ENCODE results near the gene GNB1L.

The GNB1L gene

DNA sequence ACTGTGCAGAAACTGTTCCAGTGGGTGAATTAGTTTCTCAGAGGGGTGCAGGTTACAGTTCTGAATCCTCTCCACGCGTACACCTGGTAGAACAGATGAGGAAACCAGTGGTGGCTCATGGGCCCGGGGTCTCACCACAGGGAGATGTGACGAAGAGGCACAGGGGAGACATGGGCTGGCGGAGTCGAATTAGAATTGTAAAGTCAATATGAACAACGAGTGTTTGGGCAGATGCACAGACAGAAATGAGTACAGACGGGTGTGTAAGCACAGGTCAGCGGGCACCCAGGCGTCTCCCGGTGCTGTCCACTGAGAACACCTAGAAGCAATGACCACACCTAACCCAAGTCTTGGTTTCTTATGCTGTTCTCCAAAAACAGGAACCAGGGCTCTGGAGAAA is 41.8 kb downstream of the GNB1L start:
- Histone ChIP-seq H3K4me3 (ENCODE audit: low read length) (no peak overlapping the region), H3K27me3 (ENCODE audit: control insufficient read depth, insufficient read depth, low read length) (no peaks in the 10 kb centered on the region), H3K9me3 (replicated peaks; ENCODE audit: low read length) (no peaks in the 10 kb centered on the region), H3K4me1 (ENCODE audit: control insufficient read depth, insufficient read depth, low read length) (peaks cover 8% of the 10 kb centered on the region), H3K36me3 (ENCODE audit: insufficient read depth, low read length) (no peaks in the 10 kb centered on the region), H3K4me2 (ENCODE audit: low read length) (no peak overlapping the region), H3K9ac (ENCODE audit: low read depth, low read length) (no peak overlapping the region)

DNA sequence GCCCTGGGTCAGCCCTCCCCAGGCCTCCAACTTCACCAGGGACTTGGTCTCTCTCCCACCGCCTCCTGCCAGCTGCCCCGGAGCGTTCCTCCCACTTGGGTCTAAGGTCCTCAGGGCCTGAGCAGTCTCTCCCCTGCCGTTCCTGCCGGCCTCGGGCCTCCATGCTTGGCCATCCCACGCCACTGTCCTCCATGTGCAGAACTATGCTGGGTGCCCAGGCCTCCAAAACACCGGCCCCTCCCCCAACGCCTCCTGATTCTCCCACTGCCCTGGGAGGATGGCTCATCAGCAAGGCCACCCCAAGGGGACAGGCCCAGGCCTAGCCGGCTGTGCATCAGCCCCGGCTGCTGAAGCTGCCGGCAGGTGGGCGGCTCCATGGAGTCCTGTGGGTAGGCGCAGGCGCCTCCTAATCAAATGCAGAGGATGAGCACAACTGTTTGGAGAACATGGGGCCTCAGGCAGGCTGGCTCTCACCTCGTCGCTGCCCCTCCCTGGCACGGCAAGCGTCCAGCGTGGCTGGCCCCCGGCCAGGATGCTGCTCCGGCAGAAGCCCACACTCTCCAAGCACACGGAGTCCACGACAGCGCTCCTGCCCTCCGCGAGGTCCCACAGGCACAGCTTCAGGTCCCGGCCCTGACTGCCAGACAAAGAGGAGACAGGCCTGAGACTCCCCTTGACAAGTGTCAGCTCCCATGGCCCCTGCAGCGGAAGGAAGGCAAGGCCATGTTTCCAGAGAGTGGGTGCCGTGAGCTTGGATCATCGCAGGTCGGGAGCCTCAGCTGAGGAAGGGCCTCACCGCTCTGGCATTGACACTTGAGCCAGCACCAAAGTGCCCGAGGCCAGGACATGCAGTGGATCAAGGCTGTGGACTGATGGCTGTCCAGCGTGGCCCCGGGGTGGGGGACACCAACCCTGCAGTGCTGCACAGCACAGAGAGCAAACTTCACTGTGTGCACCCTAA is 42.6 kb downstream of the GNB1L start:
- H3K27me3 ChIP-seq (ENCODE audit: control insufficient read depth, insufficient read depth, low read length), result no peaks in the 10 kb centered on the region
- H3K4me2 ChIP-seq (ENCODE audit: low read length), result no peak overlapping the region
- H3K36me3 ChIP-seq (ENCODE audit: insufficient read depth, low read length), result no peaks in the 10 kb centered on the region
- no peak overlapping the region for H3K4me3 ChIP-seq (ENCODE audit: low read length)
- H3K9me3 ChIP-seq (replicated peaks; ENCODE audit: low read length), result no peaks in the 10 kb centered on the region
- no peak overlapping the region for H3K9ac ChIP-seq (ENCODE audit: low read depth, low read length)
- H3K4me1 ChIP-seq (ENCODE audit: control insufficient read depth, insufficient read depth, low read length), result peaks cover 8% of the 10 kb centered on the region

DNA sequence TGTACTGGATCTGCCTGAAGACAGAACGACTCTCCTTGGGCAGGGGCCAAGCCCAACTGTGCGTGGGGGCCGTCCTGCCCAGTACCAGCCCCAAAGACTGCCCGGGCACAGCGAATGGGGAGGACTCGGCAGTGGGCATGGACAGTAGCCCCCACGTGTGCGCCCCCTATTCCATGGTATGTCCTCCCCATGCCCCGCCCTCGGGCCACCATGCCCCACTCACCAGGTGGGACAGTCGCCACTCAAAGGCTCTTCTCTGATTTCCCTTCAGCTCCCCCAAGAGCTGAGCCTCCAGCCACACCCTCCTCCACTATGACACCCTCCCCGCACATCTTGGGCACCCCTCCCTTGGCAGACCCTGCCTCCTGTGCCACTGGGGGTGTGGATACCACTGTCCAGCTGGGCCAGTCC is 43.5 kb downstream of the GNB1L start:
- no peaks in the 10 kb centered on the region for H3K9me3 ChIP-seq (replicated peaks; ENCODE audit: low read length)
- H3K27me3 ChIP-seq (ENCODE audit: control insufficient read depth, insufficient read depth, low read length), result no peaks in the 10 kb centered on the region
- H3K4me2 ChIP-seq (ENCODE audit: low read length), result no peak overlapping the region
- H3K4me1 ChIP-seq (ENCODE audit: control insufficient read depth, insufficient read depth, low read length), result peaks cover 15% of the 10 kb centered on the region
- H3K4me3 ChIP-seq (ENCODE audit: low read length), result no peak overlapping the region
- H3K36me3 ChIP-seq (ENCODE audit: insufficient read depth, low read length), result no peaks in the 10 kb centered on the region
- H3K9ac ChIP-seq (ENCODE audit: low read depth, low read length), result no peak overlapping the region

DNA sequence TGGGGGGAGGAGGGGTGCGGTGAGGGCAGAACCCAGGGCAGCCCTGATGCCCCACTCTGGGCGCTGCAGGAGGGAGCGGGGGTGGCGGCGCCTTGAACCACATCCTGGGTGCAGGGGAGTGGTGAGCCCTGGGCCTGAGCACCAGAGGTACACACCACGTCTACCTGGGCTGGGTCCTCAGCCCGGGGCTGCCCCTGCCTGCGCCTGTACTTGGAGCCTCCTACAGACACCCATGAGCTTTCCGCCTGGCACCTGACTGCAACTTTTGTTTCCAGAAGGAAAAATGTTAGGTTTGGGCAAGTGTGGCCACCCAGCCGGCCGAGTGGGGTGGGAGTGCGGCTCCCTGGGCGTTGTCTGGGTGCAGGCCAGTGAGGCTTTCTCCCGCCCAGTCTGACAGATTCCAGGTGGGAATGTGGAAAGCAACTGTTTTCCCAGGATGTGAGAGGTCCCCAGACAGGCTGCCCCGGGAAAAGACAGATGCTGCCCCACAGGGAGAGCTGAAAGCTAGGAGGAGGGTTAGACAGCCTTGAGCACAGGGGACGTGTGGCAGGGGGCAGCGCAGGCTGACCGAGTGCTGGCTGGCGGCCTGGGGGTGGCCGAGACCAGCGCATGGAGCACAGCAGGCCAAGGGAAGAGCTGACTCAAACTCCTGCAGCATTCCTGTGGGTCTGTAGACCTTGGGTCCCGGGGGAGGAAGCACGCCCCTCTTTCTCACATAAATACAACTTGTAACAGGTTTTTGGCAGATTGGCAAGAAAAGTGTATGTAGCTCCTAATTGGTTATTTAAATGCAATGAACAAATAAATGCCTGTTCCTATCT is 44.1 kb downstream of the GNB1L start:
- H3K4me3 ChIP-seq (ENCODE audit: low read length), result no peak overlapping the region
- H3K9me3 ChIP-seq (replicated peaks; ENCODE audit: low read length), result no peaks in the 10 kb centered on the region
- no peaks in the 10 kb centered on the region for H3K27me3 ChIP-seq (ENCODE audit: control insufficient read depth, insufficient read depth, low read length)
- peaks cover 17% of the 10 kb centered on the region for H3K4me1 ChIP-seq (ENCODE audit: control insufficient read depth, insufficient read depth, low read length)
- no peak overlapping the region for H3K9ac ChIP-seq (ENCODE audit: low read depth, low read length)
- H3K36me3 ChIP-seq (ENCODE audit: insufficient read depth, low read length), result no peaks in the 10 kb centered on the region
- no peak overlapping the region for H3K4me2 ChIP-seq (ENCODE audit: low read length)

DNA sequence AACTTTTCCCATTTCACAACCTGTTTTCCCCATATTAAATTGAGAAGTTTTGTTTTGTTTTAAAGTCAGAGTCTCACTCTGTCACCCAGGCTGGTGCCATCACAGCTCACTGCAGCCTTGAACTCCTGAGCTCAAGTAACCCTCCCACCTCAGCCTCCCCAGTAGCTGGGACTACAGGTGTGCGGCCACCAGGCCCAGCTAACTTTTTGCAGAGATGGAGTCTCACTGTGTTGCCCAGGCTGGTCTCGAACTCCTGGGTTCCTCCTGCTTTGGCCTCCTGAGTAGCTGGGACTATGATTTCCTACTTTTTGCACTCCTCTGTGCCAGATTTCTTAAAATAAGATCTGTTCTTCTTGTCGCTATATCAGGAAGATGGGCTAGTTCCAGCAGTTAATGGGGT is 44.9 kb downstream of the GNB1L start:
- Histone ChIP-seq H3K4me2 (ENCODE audit: low read length) (no peak overlapping the region), H3K9ac (ENCODE audit: low read depth, low read length) (no peak overlapping the region), H3K4me3 (ENCODE audit: low read length) (no peak overlapping the region), H3K27me3 (ENCODE audit: control insufficient read depth, insufficient read depth, low read length) (no peaks in the 10 kb centered on the region), H3K9me3 (replicated peaks; ENCODE audit: low read length) (no peaks in the 10 kb centered on the region), H3K4me1 (ENCODE audit: control insufficient read depth, insufficient read depth, low read length) (peaks cover 17% of the 10 kb centered on the region), H3K36me3 (ENCODE audit: insufficient read depth, low read length) (no peaks in the 10 kb centered on the region)

DNA sequence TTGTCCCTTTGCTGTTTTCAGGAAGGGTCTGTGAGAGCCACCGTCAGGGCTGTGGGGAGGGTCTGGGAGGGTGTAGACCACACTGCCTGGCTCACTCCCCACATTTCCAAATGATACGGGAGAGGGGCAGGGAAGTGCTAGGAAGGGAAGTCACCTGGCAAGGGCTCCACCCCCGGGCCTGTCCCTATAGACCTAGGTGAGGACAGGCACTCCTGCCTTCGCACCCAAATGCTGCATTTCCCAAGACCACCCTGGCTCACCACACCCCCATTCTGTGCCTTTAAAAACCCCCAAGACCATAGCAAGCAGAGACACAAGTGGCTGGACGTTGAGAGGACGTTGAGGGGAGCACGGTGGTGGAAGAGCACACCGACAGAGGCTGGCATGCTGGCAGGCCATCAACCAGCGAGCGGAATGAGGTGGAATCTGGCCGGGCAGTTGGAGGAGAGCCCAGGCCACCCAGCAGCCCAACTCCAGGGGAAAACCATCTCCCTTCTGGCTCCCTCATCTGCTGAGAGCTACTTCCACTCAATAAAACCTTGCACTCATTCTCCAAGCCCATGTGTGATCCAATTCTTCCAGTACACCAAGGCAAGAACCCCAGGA is 45.7 kb downstream of the GNB1L start:
- H3K4me1 ChIP-seq (ENCODE audit: control insufficient read depth, insufficient read depth, low read length), result peaks cover 17% of the 10 kb centered on the region
- H3K4me2 ChIP-seq (ENCODE audit: low read length), result no peak overlapping the region
- no peaks in the 10 kb centered on the region for H3K36me3 ChIP-seq (ENCODE audit: insufficient read depth, low read length)

DNA sequence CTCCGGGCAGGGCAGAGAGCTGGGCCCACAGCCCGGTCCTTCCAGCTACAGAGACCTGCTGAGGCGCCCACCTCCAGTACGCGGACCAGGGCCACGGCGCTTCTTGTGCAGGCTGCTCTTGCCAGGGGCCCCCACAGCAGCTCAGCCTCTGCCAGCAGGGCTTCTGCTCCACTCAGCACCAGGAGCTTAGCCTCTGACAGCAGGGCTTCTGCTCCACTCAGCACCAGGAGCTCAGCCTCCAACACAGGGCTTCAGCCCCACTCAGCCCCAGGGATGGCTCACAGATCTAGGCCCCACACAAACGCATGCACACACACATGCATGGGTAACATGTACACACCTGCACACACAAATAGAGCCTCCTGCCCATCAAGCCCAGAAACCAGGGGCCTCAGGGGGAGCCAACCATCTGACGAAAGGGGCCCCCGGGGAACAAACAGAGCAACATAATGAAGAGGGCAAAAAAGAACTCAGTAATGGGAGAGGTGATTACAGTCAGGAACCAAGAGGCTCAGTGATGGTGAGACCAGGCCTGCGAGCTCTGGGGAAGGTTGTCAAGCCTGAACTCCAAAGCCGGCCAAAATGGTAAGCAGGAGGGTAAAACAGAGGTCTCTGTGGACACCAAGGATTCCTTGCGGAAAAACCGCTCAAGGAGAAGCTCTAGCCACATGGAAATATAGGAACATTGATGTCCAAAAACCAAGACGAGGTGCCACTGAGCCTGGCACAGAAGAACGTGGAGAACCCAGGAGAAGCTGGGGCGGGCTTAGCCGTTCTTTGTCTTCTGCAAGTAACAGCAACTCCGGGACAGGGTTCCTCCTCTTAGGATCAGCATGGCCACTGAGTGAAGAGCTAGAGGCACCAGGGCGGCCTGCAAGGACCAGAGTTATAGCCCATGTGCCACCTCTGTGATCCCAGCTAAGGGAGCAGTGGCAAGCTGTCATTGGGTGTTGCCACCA is 46.5 kb downstream of the GNB1L start:
- H3K4me2 ChIP-seq (ENCODE audit: low read length), result no peak overlapping the region
- H3K4me3 ChIP-seq (ENCODE audit: low read length), result no peak overlapping the region
- peaks cover 3% of the 10 kb centered on the region for H3K36me3 ChIP-seq (ENCODE audit: insufficient read depth, low read length)
- peaks cover 17% of the 10 kb centered on the region for H3K4me1 ChIP-seq (ENCODE audit: control insufficient read depth, insufficient read depth, low read length)
- no peaks in the 10 kb centered on the region for H3K9me3 ChIP-seq (replicated peaks; ENCODE audit: low read length)
- no peak overlapping the region for H3K9ac ChIP-seq (ENCODE audit: low read depth, low read length)
- no peaks in the 10 kb centered on the region for H3K27me3 ChIP-seq (ENCODE audit: control insufficient read depth, insufficient read depth, low read length)

More for the DNA sequence above, 45.7 kb downstream of the GNB1L start:
- no peaks in the 10 kb centered on the region for H3K27me3 ChIP-seq (ENCODE audit: control insufficient read depth, insufficient read depth, low read length)
- no peak overlapping the region for H3K4me3 ChIP-seq (ENCODE audit: low read length)
- no peaks in the 10 kb centered on the region for H3K9me3 ChIP-seq (replicated peaks; ENCODE audit: low read length)
- no peak overlapping the region for H3K9ac ChIP-seq (ENCODE audit: low read depth, low read length)

DNA sequence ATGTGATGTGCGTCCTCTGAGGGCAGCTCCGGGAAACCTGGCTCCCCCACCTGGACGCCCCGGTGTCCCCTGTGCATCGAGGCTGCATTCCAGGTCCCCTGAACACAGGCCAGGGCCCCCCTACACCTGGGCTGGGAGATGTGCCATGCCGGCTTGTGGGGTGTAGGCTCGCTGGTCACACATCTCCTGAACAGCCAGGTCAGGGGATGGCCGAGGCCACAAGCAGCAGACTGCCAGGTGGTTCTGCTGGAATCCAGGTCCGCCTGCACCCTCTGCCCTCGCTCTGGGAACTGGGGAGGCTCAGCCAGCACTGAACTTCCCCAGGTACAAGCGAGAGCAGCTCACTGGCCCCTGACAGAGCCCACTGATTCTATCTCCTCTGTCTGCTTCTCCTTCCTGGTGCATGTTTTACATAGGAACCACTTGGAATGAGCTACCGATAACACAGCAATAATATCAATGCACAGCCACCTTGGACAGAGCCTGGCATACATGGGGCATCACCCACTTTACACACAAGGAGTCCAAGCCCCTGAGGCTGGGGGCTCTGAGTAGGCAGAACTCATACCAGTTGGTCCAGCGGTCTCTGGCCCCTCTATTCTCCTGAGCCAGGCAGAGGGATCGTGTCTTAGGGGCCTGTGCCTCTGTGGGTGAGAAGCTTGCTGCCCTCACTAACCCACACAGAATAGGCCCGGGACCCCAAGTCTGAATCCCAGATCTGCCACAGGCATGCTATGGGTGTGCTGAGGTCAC is 47.3 kb downstream of the GNB1L start:
- peaks cover 3% of the 10 kb centered on the region for H3K36me3 ChIP-seq (ENCODE audit: insufficient read depth, low read length)
- no peaks in the 10 kb centered on the region for H3K27me3 ChIP-seq (ENCODE audit: control insufficient read depth, insufficient read depth, low read length)
- H3K9me3 ChIP-seq (replicated peaks; ENCODE audit: low read length), result no peaks in the 10 kb centered on the region
- peaks cover 17% of the 10 kb centered on the region for H3K4me1 ChIP-seq (ENCODE audit: control insufficient read depth, insufficient read depth, low read length)
- H3K9ac ChIP-seq (ENCODE audit: low read depth, low read length), result no peak overlapping the region
- H3K4me2 ChIP-seq (ENCODE audit: low read length), result no peak overlapping the region
- H3K4me3 ChIP-seq (ENCODE audit: low read length), result no peak overlapping the region

DNA sequence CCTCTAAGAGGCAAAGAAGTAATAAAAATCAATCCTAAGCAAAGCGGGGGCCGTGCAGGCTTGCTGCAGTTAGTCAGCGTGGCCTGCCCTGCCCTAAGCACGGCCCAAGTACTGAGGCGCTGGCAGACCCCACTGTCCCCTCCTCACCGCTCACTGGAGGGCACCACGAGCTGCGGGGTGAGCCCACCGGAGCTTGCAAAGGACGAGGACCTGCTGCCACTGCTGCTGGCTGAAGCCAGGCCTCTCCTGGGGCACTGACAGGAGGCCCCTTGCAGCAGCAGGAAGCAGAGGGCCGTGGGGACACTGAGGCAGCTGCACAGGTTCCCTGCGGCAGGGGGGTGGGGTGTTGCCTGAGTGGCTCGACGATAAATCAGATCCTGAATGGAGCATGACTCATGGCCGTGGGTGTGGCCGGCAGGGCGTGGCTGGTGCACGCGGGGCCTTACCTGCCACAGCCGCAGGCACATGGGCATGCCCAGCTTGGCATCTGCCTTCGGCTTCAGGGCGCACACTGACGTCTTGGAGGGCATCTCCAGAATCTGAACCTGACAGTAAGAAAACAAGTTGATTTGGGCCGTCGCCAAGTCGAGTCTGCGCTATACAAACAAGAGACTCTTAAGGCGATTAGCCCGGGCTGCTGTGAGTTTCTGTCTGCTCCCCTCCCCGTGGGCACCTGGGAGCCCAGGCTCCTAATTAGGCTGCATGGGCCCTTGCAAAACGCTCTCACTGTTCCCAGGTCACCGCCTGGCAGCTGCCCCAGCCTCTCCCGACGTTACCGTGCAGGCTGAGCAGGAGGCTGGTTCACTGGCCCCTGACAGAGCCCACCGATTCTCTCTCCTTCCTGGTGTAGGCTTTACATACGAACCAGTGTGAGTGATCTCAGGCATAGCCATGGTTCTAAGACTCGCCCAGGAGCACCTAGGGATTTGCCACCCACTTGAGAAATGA is 48.2 kb downstream of the GNB1L start:
- Histone ChIP-seq H3K9me3 (replicated peaks; ENCODE audit: low read length) (no peaks in the 10 kb centered on the region), H3K4me2 (ENCODE audit: low read length) (no peak overlapping the region), H3K4me1 (ENCODE audit: control insufficient read depth, insufficient read depth, low read length) (peaks cover 17% of the 10 kb centered on the region), H3K27me3 (ENCODE audit: control insufficient read depth, insufficient read depth, low read length) (no peaks in the 10 kb centered on the region), H3K36me3 (ENCODE audit: insufficient read depth, low read length) (peaks cover 3% of the 10 kb centered on the region), H3K9ac (ENCODE audit: low read depth, low read length) (no peak overlapping the region), H3K4me3 (ENCODE audit: low read length) (no peak overlapping the region)
